Measurements from ENCODE around the gene RPTN. TPM values are rescaled to one million over a fixed set of nuclear protein-coding genes. Genes with fewer than 3 reads are reported as not detected.

The RPTN gene
- total RNA-seq, 1 donor, result 0.36 TPM

DNA sequence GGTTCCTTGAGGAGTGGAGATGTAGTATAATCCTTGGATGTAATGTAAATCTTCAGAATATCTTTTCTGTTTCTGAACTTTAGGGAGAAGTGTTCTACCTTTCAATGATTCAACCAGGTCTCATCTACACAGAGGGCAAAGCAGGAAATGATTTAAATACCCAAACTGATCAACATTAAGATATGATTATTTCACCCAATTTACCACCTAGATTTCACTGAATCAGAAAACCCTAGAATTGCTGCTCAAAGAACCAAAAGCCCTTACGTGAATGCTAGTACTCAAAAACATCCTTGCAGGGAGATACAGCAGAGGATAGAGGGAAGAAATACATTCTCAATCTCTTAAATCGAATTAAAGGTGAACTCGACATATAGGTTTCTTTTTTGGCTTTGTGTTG, 5.0 kb downstream of the RPTN start:
- H3K4me2 ChIP-seq (ENCODE audit: insufficient read depth, low read length), result no peak overlapping the region
- TF ChIP-seq, protein P1, sequence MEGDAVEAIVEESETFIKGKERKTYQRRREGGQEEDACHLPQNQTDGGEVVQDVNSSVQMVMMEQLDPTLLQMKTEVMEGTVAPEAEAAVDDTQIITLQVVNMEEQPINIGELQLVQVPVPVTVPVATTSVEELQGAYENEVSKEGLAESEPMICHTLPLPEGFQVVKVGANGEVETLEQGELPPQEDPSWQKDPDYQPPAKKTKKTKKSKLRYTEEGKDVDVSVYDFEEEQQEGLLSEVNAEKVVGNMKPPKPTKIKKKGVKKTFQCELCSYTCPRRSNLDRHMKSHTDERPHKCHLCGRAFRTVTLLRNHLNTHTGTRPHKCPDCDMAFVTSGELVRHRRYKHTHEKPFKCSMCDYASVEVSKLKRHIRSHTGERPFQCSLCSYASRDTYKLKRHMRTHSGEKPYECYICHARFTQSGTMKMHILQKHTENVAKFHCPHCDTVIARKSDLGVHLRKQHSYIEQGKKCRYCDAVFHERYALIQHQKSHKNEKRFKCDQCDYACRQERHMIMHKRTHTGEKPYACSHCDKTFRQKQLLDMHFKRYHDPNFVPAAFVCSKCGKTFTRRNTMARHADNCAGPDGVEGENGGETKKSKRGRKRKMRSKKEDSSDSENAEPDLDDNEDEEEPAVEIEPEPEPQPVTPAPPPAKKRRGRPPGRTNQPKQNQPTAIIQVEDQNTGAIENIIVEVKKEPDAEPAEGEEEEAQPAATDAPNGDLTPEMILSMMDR (IDR thresholded peaks at IDR 0.05; ENCODE audit: extremely low read depth, low read depth, low read length), result no peak
- no peak overlapping the region for H3K4me3 ChIP-seq (ENCODE audit: insufficient read depth, low read length)
- H3K79me2 ChIP-seq (ENCODE audit: insufficient read depth, low read length), result no peaks in the 10 kb centered on the region
- no peaks in the 10 kb centered on the region for H4K20me1 ChIP-seq (ENCODE audit: insufficient read depth, low read length)
- H3K9me3 ChIP-seq (ENCODE audit: low read depth, low read length), result no peaks in the 10 kb centered on the region
- H3K4me1 ChIP-seq (ENCODE audit: insufficient read depth, low read length), result peaks cover 1% of the 10 kb centered on the region
- H2AFZ ChIP-seq (ENCODE audit: low read length), result no peak overlapping the region
- H3K27me3 ChIP-seq (ENCODE audit: insufficient read depth, low read length), result no peaks in the 10 kb centered on the region
- H3K36me3 ChIP-seq (ENCODE audit: insufficient read depth, low read length), result no peaks in the 10 kb centered on the region
- H3K27ac ChIP-seq (ENCODE audit: low read depth, low read length), result no peak overlapping the region
- DNase-seq (ENCODE audit: insufficient read length, low spot score, missing footprints), result no peak

DNA sequence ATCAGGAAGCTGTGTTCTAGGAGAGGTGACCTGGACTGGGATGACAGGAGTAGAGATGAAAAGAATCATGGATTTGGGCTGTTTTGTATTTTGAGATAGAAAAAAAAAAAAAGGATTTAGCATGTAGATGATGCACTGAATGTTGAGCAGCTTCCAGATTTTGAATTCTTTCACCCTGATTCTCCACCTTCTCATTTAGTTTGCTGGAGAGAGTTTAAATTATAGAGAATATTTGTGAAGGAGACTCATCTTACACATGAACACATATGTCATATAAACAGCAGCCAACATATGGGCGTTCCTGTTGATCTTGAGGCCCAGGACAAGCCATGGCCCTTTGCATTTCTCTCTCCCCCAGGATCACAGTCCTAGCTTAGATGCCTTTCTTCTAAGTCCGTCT, 7.4 kb downstream of the RPTN start:
- TF ChIP-seq, protein P1 (IDR thresholded peaks at IDR 0.05; ENCODE audit: extremely low read depth, low read depth, low read length), result no peak
- Histone ChIP-seq H3K4me2 (ENCODE audit: insufficient read depth, low read length) (no peak overlapping the region), H3K27ac (ENCODE audit: low read depth, low read length) (no peak overlapping the region), H4K20me1 (ENCODE audit: insufficient read depth, low read length) (no peaks in the 10 kb centered on the region), H3K4me3 (ENCODE audit: insufficient read depth, low read length) (no peak overlapping the region), H3K36me3 (ENCODE audit: insufficient read depth, low read length) (no peaks in the 10 kb centered on the region), H3K27me3 (ENCODE audit: insufficient read depth, low read length) (no peaks in the 10 kb centered on the region), H3K4me1 (ENCODE audit: insufficient read depth, low read length) (no peaks in the 10 kb centered on the region), H3K9me3 (ENCODE audit: low read depth, low read length) (peaks cover 7% of the 10 kb centered on the region), H2AFZ (ENCODE audit: low read length) (no peak overlapping the region), H3K79me2 (ENCODE audit: insufficient read depth, low read length) (no peaks in the 10 kb centered on the region)
- DNase-seq (ENCODE audit: insufficient read length, low spot score, missing footprints), result no peak

DNA sequence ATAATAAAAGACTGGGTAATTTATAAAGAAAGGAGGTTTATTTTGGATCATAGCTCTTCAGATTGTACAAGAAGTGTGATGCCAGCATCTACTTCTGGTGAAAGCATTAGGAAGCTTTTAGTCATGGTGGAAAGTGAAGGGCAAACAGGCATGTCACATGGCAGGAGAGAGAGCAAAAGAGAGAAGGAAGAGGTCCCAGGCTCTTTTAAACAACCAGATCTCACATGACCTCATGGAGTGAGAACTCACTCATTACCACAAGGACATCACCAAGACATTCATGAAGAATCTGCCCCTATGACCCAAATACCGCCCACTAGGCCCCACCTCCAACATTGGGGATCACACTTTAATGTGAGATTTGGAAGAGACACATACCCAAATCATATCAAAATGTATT, 10.0 kb downstream of the RPTN start:
- Histone ChIP-seq H2AFZ (ENCODE audit: low read length) (no peak overlapping the region), H3K4me3 (ENCODE audit: insufficient read depth, low read length) (no peak overlapping the region), H3K36me3 (ENCODE audit: insufficient read depth, low read length) (no peaks in the 10 kb centered on the region), H3K27ac (ENCODE audit: low read depth, low read length) (no peak overlapping the region), H3K79me2 (ENCODE audit: insufficient read depth, low read length) (no peaks in the 10 kb centered on the region), H3K4me1 (ENCODE audit: insufficient read depth, low read length) (no peaks in the 10 kb centered on the region), H3K9me3 (ENCODE audit: low read depth, low read length) (peaks cover 7% of the 10 kb centered on the region), H4K20me1 (ENCODE audit: insufficient read depth, low read length) (no peaks in the 10 kb centered on the region), H3K4me2 (ENCODE audit: insufficient read depth, low read length) (no peak overlapping the region), H3K27me3 (ENCODE audit: insufficient read depth, low read length) (no peaks in the 10 kb centered on the region)
- TF ChIP-seq, protein P1 (IDR thresholded peaks at IDR 0.05; ENCODE audit: extremely low read depth, low read depth, low read length), result no peak
- DNase-seq (ENCODE audit: insufficient read length, low spot score, missing footprints), result no peak

DNA sequence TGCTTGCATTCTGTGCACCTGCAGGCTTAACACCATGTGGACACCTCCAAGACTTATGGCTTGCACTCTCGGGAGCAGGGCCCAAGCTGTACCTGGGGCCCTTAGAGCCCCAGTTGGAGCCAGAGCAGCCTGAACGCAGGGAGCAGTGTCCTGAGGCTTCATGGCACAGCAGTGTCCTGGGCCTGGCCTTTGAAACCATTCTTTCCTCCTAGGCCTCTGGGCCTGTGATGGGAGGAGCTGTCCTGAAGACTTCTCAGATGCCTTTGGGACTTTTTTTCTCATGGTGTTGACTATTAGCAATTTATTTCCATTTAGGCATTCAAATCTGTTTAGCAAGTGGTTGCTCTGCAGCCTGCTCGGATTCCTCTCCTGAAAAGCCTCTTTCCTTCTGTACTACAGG, 11.0 kb downstream of the RPTN start:
- H4K20me1 ChIP-seq (ENCODE audit: insufficient read depth, low read length), result no peaks in the 10 kb centered on the region
- no peak overlapping the region for H3K4me2 ChIP-seq (ENCODE audit: insufficient read depth, low read length)
- TF ChIP-seq, protein P1 (IDR thresholded peaks at IDR 0.05; ENCODE audit: extremely low read depth, low read depth, low read length), result no peak
- H3K4me3 ChIP-seq (ENCODE audit: insufficient read depth, low read length), result no peak overlapping the region
- H3K27ac ChIP-seq (ENCODE audit: low read depth, low read length), result no peak overlapping the region
- peaks cover 7% of the 10 kb centered on the region for H3K9me3 ChIP-seq (ENCODE audit: low read depth, low read length)
- H2AFZ ChIP-seq (ENCODE audit: low read length), result no peak overlapping the region
- no peaks in the 10 kb centered on the region for H3K36me3 ChIP-seq (ENCODE audit: insufficient read depth, low read length)
- H3K4me1 ChIP-seq (ENCODE audit: insufficient read depth, low read length), result peaks cover 8% of the 10 kb centered on the region
- DNase-seq (ENCODE audit: insufficient read length, low spot score, missing footprints), result no peak
- no peaks in the 10 kb centered on the region for H3K27me3 ChIP-seq (ENCODE audit: insufficient read depth, low read length)
- H3K79me2 ChIP-seq (ENCODE audit: insufficient read depth, low read length), result no peaks in the 10 kb centered on the region

Measured in osteoblast (primary cell).